ENCODE data around the gene SLC25A44.

SLC25A44 gene

GRCh38 chr1:156167536-156167935, 26.4 kb upstream of the SLC25A44 start:
- Histone ChIP-seq H2AFZ (ENCODE audit: low read length) (no peak overlapping the region), H3K4me1 (ENCODE audit: low read length) (peaks cover 31% of the 10 kb centered on the region), H3K4me3 (ENCODE audit: low read length) (no peak overlapping the region), H3K4me2 (ENCODE audit: low read depth, low read length) (no peak overlapping the region), H3K36me3 (replicated peaks; ENCODE audit: insufficient read depth, low read length) (peaks cover 32% of the 10 kb centered on the region), H4K20me1 (ENCODE audit: insufficient read depth, low read length) (0 out of 2 replicates have a peak, but pooled peaks cover 6% of the 10 kb centered on the region), H3K9me3 (replicated peaks; ENCODE audit: insufficient read depth, low read length) (no peaks in the 10 kb centered on the region), H3K9ac (ENCODE audit: low read length) (no peak overlapping the region), H3K27me3 (replicated peaks; ENCODE audit: insufficient read depth, low read length) (no peaks in the 10 kb centered on the region), H3K9me2 (replicated peaks; ENCODE audit: insufficient read depth, low read length) (no peaks in the 10 kb centered on the region), H3F3A (ENCODE audit: insufficient read depth, low read length) (peaks cover 36% of the 10 kb centered on the region), H3K27ac (ENCODE audit: low read length) (no peak overlapping the region), H3K79me2 (ENCODE audit: low read length) (peaks cover 71% of the 10 kb centered on the region)
- no peak for DNase-seq
- TF ChIP-seq, protein P1, sequence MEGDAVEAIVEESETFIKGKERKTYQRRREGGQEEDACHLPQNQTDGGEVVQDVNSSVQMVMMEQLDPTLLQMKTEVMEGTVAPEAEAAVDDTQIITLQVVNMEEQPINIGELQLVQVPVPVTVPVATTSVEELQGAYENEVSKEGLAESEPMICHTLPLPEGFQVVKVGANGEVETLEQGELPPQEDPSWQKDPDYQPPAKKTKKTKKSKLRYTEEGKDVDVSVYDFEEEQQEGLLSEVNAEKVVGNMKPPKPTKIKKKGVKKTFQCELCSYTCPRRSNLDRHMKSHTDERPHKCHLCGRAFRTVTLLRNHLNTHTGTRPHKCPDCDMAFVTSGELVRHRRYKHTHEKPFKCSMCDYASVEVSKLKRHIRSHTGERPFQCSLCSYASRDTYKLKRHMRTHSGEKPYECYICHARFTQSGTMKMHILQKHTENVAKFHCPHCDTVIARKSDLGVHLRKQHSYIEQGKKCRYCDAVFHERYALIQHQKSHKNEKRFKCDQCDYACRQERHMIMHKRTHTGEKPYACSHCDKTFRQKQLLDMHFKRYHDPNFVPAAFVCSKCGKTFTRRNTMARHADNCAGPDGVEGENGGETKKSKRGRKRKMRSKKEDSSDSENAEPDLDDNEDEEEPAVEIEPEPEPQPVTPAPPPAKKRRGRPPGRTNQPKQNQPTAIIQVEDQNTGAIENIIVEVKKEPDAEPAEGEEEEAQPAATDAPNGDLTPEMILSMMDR (IDR thresholded peaks at IDR 0.05; ENCODE audit: low read length): no peak
- no peak for TF ChIP-seq EZH2 (optimal IDR thresholded peaks at IDR 0.05; ENCODE audit: low read depth, low read length)

DNA sequence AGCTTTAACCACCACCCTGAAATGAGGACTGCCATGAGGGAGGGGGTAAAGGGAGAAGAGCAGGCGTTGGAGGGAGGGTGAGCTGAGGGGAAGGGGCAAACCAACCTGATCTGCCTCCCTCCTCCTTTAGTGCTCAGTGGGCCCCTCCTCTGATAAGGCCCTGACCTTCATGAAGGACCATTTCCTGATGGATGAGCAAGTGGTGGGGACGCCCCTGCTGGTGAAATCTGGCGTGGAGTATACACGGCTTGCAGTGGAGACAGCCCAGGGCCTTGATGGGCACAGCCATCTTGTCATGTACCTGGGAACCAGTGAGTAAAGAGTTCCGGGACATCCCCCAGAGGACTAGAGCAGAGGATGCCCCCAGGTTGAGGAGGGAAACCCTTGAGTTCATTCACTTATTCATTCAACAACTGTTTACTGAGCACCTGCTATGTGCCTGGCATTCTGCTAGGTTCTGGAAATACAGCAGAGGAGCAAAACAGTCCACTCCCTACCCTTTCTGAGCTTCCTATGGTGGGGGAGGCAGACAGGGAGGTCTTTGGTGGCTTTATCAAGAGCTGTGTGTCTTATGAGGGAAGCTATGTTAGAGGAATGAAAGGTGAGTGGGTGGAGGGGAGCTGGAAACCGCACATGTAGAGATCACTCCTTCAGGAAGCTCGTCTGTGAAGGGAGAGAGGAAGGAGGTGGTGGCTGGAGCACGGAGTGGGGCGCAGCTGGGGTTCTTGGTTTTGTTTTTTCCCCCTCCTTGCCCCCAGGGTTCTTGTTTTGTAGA, 21.0 kb upstream of the SLC25A44 start:
- Histone ChIP-seq H3F3A (ENCODE audit: insufficient read depth, low read length) (peaks cover 14% of the 10 kb centered on the region), H3K4me2 (ENCODE audit: low read depth, low read length) (no peak overlapping the region), H3K9me3 (replicated peaks; ENCODE audit: insufficient read depth, low read length) (no peaks in the 10 kb centered on the region), H3K4me3 (ENCODE audit: low read length) (no peak overlapping the region), H3K27me3 (replicated peaks; ENCODE audit: insufficient read depth, low read length) (no peaks in the 10 kb centered on the region), H3K79me2 (ENCODE audit: low read length) (peaks cover 53% of the 10 kb centered on the region), H3K4me1 (ENCODE audit: low read length) (no peaks in the 10 kb centered on the region), H3K27ac (ENCODE audit: low read length) (no peak overlapping the region), H3K9me2 (replicated peaks; ENCODE audit: insufficient read depth, low read length) (no peaks in the 10 kb centered on the region), H3K9ac (ENCODE audit: low read length) (no peak overlapping the region), H4K20me1 (ENCODE audit: insufficient read depth, low read length) (0 out of 2 replicates have a peak, but pooled peaks cover 6% of the 10 kb centered on the region), H3K36me3 (replicated peaks; ENCODE audit: insufficient read depth, low read length) (peaks cover 63% of the 10 kb centered on the region), H2AFZ (ENCODE audit: low read length) (no peak overlapping the region)
- TF ChIP-seq, protein P1 (IDR thresholded peaks at IDR 0.05; ENCODE audit: low read length): no peak
- TF ChIP-seq EZH2 (optimal IDR thresholded peaks at IDR 0.05; ENCODE audit: low read depth, low read length): no peak
- TF ChIP-seq EZH2phosphoT487 (IDR thresholded peaks at IDR 0.05; ENCODE audit: low read length): no peak
- no peak for DNase-seq

DNA sequence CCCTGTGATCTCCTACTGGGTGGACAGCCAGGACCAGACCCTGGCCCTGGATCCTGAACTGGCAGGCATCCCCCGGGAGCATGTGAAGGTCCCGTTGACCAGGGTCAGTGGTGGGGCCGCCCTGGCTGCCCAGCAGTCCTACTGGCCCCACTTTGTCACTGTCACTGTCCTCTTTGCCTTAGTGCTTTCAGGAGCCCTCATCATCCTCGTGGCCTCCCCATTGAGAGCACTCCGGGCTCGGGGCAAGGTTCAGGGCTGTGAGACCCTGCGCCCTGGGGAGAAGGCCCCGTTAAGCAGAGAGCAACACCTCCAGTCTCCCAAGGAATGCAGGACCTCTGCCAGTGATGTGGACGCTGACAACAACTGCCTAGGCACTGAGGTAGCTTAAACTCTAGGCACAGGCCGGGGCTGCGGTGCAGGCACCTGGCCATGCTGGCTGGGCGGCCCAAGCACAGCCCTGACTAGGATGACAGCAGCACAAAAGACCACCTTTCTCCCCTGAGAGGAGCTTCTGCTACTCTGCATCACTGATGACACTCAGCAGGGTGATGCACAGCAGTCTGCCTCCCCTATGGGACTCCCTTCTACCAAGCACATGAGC, 17.2 kb upstream of the SLC25A44 start:
- H3K27me3 ChIP-seq (replicated peaks; ENCODE audit: insufficient read depth, low read length): no peaks in the 10 kb centered on the region
- H3K4me3 ChIP-seq (ENCODE audit: low read length): no peak overlapping the region
- H3K9me3 ChIP-seq (replicated peaks; ENCODE audit: insufficient read depth, low read length): no peaks in the 10 kb centered on the region
- H3K9me2 ChIP-seq (replicated peaks; ENCODE audit: insufficient read depth, low read length): no peaks in the 10 kb centered on the region
- no peak overlapping the region for H2AFZ ChIP-seq (ENCODE audit: low read length)
- TF ChIP-seq, protein P1 (IDR thresholded peaks at IDR 0.05; ENCODE audit: low read length): no peak
- no peak for TF ChIP-seq EZH2phosphoT487 (IDR thresholded peaks at IDR 0.05; ENCODE audit: low read length)
- TF ChIP-seq EZH2 (optimal IDR thresholded peaks at IDR 0.05; ENCODE audit: low read depth, low read length): no peak
- peaks cover 31% of the 10 kb centered on the region for H3K79me2 ChIP-seq (ENCODE audit: low read length)
- H3F3A ChIP-seq (ENCODE audit: insufficient read depth, low read length): peaks cover 20% of the 10 kb centered on the region
- H3K9ac ChIP-seq (ENCODE audit: low read length): no peak overlapping the region
- DNase-seq: no peak
- peaks cover 50% of the 10 kb centered on the region for H3K36me3 ChIP-seq (replicated peaks; ENCODE audit: insufficient read depth, low read length)
- no peaks in the 10 kb centered on the region for H4K20me1 ChIP-seq (ENCODE audit: insufficient read depth, low read length)
- H3K27ac ChIP-seq (ENCODE audit: low read length): no peak overlapping the region
- H3K4me1 ChIP-seq (ENCODE audit: low read length): no peaks in the 10 kb centered on the region
- H3K4me2 ChIP-seq (ENCODE audit: low read depth, low read length): no peak overlapping the region
